Fibroblast of mammary gland (primary cell): ENCODE data around the gene MS4A18.
"Not testable (repeated sequence)": the region's sequence is repeated elsewhere in the genome, so short reads cannot be mapped to it uniquely, and the experiment has no call there.

Experiments used
- DNase-seq: peaks from one replicate; pipeline ENCODE4 v3.0.0-alpha.2; 2010; ENCODE audit warnings: low read depth
- H3K4me3 ChIP-seq: 2 replicates; pipeline ENCODE4 v1.5.1; 2011; ENCODE audit warnings: low read depth, mild to moderate bottlenecking, low read length, moderate library complexity; ENCODE audit not compliant: control insufficient read depth
- CTCF ChIP-seq: conservative IDR thresholded peaks from 2 replicates; pipeline ENCODE4 v1.5.1; 2011; ENCODE audit warnings: low read depth, low read length, inconsistent platforms; ENCODE audit not compliant: control insufficient read depth, insufficient read depth

The MS4A18 gene

GRCh38 chr11:60724420-60724819 lies at the start of gene MS4A18:
Gene MS4A18, plus strand, starts transcription at chr11:60724720.
- TF ChIP-seq CTCF = no peak
- no peak for DNase-seq
- H3K4me3 ChIP-seq = no peak within 1 kb of the TSS

GRCh38 chr11:60678231-60678630 lies 46.3 kb upstream of the MS4A18 start:
- H3K4me3 ChIP-seq = not testable (repeated sequence)

GRCh38 chr11:60679879-60680278 lies 44.6 kb upstream of the MS4A18 start:
- no peak for DNase-seq
- no peak overlapping the region for H3K4me3 ChIP-seq
- no peak for TF ChIP-seq CTCF

More at GRCh38 chr11:60678231-60678630, 46.3 kb upstream of the MS4A18 start:
- DNase-seq = not testable (repeated sequence)

- no peak for TF ChIP-seq CTCF
- no peak overlapping the region for H3K4me3 ChIP-seq
Measured at GRCh38 chr11:60680455-60681119, 43.9 kb upstream of the MS4A18 start.

GRCh38 chr11:60684541-60684848 lies 40.0 kb upstream of the MS4A18 start:
- not testable (repeated sequence) for DNase-seq, H3K4me3 ChIP-seq

More at GRCh38 chr11:60680455-60681119, 43.9 kb upstream of the MS4A18 start:
- no peak for DNase-seq

GRCh38 chr11:60691661-60692060 lies 32.9 kb upstream of the MS4A18 start:
- DNase-seq = no peak
- no peak overlapping the region for H3K4me3 ChIP-seq
- no peak for TF ChIP-seq CTCF

- DNase-seq = no peak
- no peak within 1 kb of the TSS for H3K4me3 ChIP-seq
- no peak for TF ChIP-seq CTCF
Measured at GRCh38 chr11:60699284-60699691, 25.2 kb upstream of the MS4A18 start, which contains the start of gene MS4A8. Gene MS4A8, plus strand, starts transcription at chr11:60699612. Its CDS starts 1,249 bp downstream, at chr11:60700861.

- no peak for TF ChIP-seq CTCF
- DNase-seq = no peak
- no peak overlapping the region for H3K4me3 ChIP-seq
Measured at GRCh38 chr11:60699936-60700335, 24.6 kb upstream of the MS4A18 start.
